ENCODE measurements around the gene PRRT1. TPM values are rescaled to one million over a fixed set of nuclear protein-coding genes. Genes with fewer than 3 reads are reported as not detected.

Gene PRRT1
- total and polyA plus RNA-seq, 4 donors = 0.08 to 0.24 (median 0.19) TPM; not detected in 1

- Histone ChIP-seq H3K9ac (ENCODE audit: low read depth in 1 of 2, low read length in 2 of 2) (no peak overlapping the region), H3K27me3 (ENCODE audit: control insufficient read depth in 4 of 4, insufficient read depth in 4 of 4, low read length in 3 of 4) (peaks cover 0 to 5% (median 0%) of the 10 kb centered on the region in 4 donors), H3K27ac (ENCODE audit: low read depth in 1 of 2, low read length in 2 of 2) (peak overlapping the region; percentile 10 to 88), H3K4me3 (ENCODE audit: low read depth in 1 of 3, low read length in 3 of 3) (peak overlapping the region in 1 of 3 donors; percentile 66), H3K4me1 (ENCODE audit: control insufficient read depth in 4 of 4, insufficient read depth in 4 of 4, low read length in 3 of 4) (peaks cover 6 to 26% (median 13%) of the 10 kb centered on the region in 4 donors), H3K36me3 (ENCODE audit: control insufficient read depth in 4 of 4, insufficient read depth in 3 of 4, low read depth in 1 of 4, low read length in 3 of 4) (peaks cover 3 to 8% (median 6%) of the 10 kb centered on the region in 4 donors), H3K9me3 (ENCODE audit: control insufficient read depth in 4 of 4, low read length in 3 of 4) (peaks cover 0 to 2% (median 0%) of the 10 kb centered on the region in 4 donors)
- no peak for TF ChIP-seq FOXA1 (IDR thresholded peaks at IDR 0.05)
- no peak for TF ChIP-seq FOXA2 (IDR thresholded peaks at IDR 0.05)
- no peak for TF ChIP-seq HNF4A (conservative IDR thresholded peaks at IDR 0.05)
- TF ChIP-seq JUND (IDR thresholded peaks at IDR 0.05) = no peak
- TF ChIP-seq EGR1 (IDR thresholded peaks at IDR 0.05; ENCODE audit: low read depth in 2 of 2) = no peak
- 54% methylated on average over 35 of the region's 35 CpGs for WGBS
- DNase-seq (ENCODE audit: low spot score) = peak; percentile 72
Measured at GRCh38 chr6:32152769-32153563, 1.2 kb upstream of the PRRT1 start.

- Histone ChIP-seq H3K9me3 (ENCODE audit: control insufficient read depth in 4 of 4, low read length in 3 of 4) (peaks cover 0 to 2% (median 0%) of the 10 kb centered on the region in 4 donors), H3K27me3 (ENCODE audit: control insufficient read depth in 4 of 4, insufficient read depth in 4 of 4, low read length in 3 of 4) (peaks cover 0 to 5% (median 0%) of the 10 kb centered on the region in 4 donors), H3K27ac (ENCODE audit: low read depth in 1 of 2, low read length in 2 of 2) (no peak overlapping the region), H3K4me3 (ENCODE audit: low read depth in 1 of 3, low read length in 3 of 3) (no peak overlapping the region), H3K9ac (ENCODE audit: low read depth in 1 of 2, low read length in 2 of 2) (no peak overlapping the region), H3K4me1 (ENCODE audit: control insufficient read depth in 4 of 4, insufficient read depth in 4 of 4, low read length in 3 of 4) (peaks cover 6 to 26% (median 13%) of the 10 kb centered on the region in 4 donors), H3K36me3 (ENCODE audit: control insufficient read depth in 4 of 4, insufficient read depth in 3 of 4, low read depth in 1 of 4, low read length in 3 of 4) (peaks cover 0 to 4% (median under 1%) of the 10 kb centered on the region in 4 donors)
- DNase-seq (ENCODE audit: low spot score) = no peak
- TF ChIP-seq HNF4G (IDR thresholded peaks at IDR 0.05) = no peak
- no peak for TF ChIP-seq JUND (IDR thresholded peaks at IDR 0.05)
- no peak for TF ChIP-seq ATF3 (IDR thresholded peaks at IDR 0.05)
- TF ChIP-seq HNF4A (conservative IDR thresholded peaks at IDR 0.05) = no peak
- no peak for TF ChIP-seq FOXA1 (IDR thresholded peaks at IDR 0.05)
- no peak for TF ChIP-seq RXRA (IDR thresholded peaks at IDR 0.05)
- TF ChIP-seq, protein P1, sequence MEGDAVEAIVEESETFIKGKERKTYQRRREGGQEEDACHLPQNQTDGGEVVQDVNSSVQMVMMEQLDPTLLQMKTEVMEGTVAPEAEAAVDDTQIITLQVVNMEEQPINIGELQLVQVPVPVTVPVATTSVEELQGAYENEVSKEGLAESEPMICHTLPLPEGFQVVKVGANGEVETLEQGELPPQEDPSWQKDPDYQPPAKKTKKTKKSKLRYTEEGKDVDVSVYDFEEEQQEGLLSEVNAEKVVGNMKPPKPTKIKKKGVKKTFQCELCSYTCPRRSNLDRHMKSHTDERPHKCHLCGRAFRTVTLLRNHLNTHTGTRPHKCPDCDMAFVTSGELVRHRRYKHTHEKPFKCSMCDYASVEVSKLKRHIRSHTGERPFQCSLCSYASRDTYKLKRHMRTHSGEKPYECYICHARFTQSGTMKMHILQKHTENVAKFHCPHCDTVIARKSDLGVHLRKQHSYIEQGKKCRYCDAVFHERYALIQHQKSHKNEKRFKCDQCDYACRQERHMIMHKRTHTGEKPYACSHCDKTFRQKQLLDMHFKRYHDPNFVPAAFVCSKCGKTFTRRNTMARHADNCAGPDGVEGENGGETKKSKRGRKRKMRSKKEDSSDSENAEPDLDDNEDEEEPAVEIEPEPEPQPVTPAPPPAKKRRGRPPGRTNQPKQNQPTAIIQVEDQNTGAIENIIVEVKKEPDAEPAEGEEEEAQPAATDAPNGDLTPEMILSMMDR (IDR thresholded peaks at IDR 0.05; ENCODE audit: low read depth, low read length, missing input control) = no peak
- TF ChIP-seq, protein P2, sequence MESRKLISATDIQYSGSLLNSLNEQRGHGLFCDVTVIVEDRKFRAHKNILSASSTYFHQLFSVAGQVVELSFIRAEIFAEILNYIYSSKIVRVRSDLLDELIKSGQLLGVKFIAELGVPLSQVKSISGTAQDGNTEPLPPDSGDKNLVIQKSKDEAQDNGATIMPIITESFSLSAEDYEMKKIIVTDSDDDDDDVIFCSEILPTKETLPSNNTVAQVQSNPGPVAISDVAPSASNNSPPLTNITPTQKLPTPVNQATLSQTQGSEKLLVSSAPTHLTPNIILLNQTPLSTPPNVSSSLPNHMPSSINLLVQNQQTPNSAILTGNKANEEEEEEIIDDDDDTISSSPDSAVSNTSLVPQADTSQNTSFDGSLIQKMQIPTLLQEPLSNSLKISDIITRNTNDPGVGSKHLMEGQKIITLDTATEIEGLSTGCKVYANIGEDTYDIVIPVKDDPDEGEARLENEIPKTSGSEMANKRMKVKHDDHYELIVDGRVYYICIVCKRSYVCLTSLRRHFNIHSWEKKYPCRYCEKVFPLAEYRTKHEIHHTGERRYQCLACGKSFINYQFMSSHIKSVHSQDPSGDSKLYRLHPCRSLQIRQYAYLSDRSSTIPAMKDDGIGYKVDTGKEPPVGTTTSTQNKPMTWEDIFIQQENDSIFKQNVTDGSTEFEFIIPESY (IDR thresholded peaks at IDR 0.05) = no peak
- WGBS = 56% methylated on average over 8 of the region's 8 CpGs
Measured at GRCh38 chr6:32151181-32151862, 417 bp downstream of the PRRT1 start.

All from liver (tissue), 9 donors.